Stimulated activated naive CD4-positive, alpha-beta T cell treated with Interleukin-2 at 50 U/mL for 16 hours (primary cell): ENCODE measurements around the gene CLDN14.

ENCODE experiments used
- DNase-seq: peaks from one replicate; lab custom pipeline; 2025; lab: John Stamatoyannopoulos, UW

CLDN14 gene

DNA sequence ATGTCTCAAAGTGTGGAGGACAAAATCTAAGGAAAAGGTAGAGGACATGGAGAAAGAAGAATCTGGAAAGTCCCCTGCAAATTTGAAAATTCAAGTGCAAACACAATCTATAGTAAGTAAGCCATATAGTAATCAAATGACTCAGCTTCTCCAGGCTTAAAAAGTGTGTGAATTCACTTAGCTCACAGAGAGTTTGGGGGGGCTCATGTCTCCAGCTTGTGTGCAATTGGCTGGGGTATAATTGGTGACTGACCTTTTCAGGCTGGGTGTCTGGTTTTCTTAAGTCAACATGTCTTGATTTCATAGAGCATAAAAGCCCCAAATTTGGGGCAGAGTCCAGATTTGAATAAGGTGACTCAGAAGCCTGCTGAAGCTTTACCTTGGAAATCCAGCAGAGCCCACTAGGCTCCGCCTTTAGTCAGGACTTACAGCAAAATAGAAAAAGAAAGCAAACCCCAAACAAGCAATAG lies 8.6 kb downstream of the CLDN14 start:
- no peak for DNase-seq

DNA sequence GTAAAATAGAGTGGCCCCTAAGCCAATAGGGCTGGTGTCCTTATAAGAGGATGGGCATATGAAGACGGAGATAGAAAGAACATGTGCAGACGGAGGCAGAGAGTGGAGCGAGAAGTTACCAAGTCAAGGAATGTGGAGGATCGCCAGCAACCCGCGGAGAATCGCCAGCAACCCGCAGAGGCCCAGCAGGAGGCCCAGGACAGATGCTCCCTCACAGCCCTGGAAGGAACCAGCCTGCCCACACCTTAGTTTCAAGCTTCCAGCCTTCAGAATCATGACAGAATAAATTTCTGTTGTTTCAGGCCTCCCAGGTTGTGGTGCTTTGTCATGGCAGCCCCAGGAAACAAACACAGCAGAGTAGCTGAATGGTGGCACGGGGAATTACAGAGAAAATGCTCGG lies 9.6 kb downstream of the CLDN14 start:
- no peak for DNase-seq

DNA sequence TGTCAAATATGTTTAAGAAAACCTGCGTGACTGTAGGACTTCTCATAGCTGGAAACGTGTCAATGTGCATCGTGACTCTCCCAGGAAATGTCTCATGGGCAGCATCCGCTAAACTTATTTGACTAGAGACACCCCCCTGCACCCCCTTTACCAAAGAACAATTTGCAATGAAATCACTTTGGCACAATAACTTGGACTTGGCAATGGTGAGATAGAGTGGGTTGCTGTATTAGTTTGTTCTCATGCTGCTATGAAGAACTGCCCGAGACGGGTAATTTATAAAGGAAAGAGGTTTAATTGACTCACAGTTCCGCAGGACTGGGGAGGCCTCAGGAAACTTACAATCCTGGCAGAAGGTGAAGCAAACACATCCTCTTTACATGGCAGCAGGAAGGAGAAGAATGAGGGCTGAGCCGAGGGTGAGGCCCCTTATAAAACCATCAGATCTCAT lies 13.8 kb downstream of the CLDN14 start:
- DNase-seq: no peak

DNA sequence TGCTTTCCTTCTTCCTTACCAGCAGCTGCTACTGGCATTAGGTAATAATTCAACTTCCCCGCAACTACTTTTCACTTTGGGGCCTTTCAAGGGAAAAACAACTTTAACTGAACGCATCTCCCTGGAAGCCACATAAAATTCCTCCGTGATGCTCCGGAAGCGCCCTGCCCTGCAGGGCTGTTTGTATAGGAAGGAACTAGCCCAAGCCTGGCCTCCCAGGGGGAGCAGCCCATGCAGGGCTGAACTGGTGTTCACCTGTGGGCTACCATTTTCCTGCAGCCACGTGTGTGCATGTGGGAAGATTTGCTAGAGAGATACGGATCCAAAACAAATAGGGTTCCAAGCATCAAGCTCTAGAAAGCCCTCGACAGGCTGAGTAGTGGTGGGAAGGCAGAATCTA lies 14.4 kb downstream of the CLDN14 start:
- DNase-seq: no peak

DNA sequence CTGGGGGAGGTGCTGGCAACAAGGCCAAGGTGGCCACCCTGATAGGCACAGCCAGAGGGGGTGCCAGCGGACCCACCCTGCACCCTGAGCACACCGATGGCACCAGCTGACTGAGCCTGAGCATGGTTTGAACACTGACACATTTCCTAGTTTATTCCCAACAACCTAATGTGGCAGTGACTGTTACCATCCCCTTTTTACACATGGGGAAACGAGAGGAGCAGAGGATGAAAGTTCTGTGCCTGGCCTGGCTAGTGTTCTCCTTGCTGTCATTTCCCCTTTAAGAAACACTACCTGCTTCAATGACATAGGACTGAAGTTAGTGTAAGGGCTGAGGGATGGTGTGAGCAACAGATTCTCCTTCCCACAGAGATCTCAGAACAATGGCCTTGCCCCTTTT lies 15.3 kb downstream of the CLDN14 start:
- no peak for DNase-seq

DNA sequence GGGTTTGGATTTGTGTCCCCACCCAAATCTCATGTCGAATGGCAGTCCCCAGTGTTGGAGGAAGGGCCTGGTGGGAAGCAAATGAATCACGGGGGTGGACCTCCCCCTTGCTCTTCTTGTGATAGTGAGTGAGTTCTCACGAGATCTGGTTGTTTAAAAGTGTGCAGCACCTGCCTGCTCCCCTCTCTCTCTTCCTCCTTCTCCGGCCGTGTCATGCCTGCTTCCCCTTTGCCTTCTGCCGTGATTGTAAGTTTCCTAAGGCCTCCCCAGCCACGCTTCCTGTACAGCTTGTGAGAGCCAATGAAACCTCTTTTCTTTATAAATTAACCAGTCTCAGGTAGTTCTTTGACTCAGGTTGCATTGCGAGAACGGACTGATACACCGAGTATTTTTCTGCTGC lies 15.9 kb downstream of the CLDN14 start:
- no peak for DNase-seq

DNA sequence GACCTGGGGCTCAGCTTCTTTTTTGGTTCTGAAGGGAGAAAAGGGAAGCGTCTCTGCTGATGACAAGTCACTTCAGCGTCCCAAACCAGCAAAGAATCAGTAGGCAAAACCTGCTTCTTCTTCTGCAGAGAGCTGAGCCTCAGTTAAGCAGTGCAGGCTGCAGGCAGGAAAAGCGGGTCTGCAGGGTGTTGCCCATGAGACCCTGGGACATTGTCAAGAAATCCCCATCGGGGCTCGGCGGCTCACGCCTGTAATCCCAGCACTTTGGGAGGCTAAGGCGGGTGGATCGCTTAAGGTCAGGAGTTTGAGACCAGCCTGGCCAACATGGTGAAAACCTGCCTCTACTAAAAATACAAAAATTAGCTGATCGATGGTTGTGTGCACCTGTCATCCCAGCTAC lies 16.7 kb downstream of the CLDN14 start:
- no peak for DNase-seq

DNA sequence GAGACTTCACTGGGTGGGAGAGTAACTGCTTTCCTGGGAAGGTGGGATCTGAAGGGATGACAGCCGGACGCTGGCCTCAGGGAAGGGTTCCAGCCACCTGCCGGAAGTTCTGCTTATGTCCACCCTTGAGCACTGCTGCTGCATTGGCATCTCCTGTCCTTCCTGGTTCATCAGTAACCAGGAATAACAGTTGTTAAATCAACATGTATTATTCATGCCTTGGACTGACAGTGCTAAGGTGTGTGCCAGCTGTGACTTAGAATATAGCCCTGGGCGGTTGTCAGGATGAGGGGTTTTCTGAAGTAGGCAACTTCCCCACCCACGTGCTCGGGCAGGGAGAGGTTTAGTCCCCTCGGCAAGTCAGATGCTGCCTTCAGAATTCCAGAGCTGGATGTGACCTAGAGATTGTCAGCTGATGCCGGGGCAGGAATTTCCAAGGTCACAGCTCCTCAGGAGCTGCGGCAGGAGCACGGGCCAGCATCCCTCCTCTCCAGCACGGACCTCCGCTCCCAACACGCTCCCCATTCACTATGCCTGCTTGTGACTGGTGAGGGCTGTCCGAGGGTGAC lies 17.9 kb downstream of the CLDN14 start:
- no peak for DNase-seq

DNA sequence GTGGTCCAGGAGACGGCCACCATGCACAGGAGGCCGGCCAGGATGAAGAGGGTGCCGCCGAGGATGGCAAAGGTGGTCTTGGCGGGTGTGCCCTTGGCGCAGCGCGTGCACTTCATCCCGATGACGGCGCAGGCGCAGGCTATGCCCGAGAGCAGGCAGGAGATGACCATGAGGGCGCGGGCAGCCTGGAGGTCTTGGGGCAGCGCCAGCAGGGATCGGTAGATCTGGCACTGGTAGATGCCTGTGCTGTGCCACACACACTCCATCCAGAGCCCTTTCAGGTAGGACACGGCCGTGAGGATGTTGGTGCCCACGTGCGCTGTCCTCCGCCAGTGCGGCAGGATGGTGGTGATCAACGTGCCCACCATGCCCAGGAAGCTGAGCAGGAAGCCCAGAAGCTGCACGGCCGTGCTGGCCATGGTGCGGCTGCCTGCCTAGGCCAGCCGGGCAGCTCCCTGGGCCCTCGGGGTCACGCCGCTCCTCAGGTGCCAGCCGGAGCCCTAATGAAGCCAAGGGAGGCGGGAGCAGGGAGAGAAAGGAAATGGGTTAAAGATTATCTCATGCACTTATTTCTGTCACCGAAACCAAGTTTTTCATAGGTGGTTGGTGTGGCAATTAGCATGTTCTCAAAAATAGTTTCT lies 18.5 kb downstream of the CLDN14 start:
- no peak for DNase-seq

DNA sequence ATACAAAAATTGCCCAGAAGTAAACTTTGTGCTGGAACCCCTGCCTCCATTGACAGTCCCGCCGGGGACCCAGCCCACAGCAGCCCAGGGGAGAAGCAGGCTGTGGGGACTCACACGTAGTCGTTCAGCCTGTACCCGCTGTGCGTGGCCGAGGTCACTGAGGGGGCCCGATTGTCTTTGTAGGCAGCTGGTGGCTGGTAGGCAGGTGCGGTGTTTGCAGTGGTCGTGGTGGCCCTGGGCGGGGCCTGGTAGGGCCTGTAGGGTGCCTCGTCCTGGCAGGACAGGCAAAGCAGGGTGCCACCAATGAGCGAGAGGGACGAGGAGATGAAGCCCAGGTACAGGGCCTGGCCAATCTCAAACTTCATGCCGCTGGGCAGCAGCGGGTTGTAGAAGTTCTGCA lies 19.1 kb downstream of the CLDN14 start:
- no peak for DNase-seq

DNA sequence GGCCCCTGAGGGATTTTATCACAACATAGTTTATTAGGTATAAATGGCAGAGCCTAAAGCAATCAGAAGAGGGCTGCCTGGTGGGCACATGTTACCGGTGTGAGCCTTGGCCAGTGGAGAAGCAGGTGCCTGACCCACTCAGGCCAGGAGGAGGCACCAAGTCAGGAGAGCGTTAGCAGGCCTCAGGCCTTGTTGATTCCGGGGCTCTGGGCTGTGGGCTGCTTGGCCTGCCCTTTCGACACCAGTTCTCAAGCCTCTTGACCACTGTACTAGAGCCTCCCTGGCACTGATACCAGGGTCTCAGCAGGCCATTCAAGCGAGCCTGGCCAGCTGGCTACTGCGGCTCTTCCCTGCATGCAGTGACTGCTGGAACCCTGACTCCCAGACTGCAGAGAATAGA lies 20.8 kb downstream of the CLDN14 start:
- DNase-seq: no peak

DNA sequence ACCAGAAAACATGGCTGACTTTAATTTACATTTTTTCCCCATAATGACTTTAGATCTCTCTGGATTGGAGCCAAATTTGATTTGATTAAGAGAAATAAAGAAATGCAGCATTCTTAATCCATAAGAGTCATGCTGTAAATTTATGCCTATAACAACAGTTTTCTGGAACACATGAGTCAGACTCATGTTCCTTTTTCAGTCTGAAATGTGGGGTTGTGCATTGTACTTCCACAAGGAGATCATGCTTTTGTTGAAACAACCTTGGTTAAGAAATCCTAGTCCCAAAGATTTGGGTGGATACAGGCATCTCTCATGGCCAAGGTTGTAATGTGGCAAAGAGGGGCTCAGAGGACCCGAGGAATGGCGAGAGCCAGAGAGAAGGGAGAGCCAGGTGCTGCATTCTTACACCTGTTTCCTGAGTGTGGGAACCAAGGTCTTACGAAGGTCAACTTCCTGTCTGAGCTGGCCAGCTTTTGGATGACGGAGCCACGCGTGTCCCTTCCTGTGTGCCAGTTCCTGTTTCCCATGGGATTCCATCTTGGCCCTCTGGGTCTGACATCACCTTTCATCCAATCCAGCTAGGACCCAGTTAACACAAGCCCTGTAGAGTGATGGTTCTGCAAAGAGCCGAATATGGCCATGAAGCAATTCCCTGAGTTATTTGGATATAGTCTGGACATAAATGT lies 23.1 kb downstream of the CLDN14 start:
- DNase-seq: no peak

DNA sequence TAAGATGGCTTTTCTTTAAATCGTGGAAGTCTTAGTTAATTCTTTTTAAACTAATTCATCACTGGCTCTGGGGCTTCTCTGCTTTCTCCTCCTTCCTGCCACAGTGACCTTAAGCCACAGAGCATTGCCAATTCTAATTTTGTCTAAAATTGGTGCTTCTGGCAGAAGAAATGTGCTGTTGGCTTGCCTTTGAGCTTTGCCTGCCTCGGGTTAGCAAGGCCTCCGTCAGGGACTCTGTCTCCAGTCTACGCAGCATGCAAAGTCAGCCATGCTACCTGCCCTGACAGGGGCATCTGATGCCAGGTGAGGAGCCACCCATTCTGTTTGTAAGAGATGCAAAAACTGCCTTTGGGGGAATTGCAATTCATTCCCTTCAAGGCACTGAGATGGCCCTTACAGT lies 25.2 kb downstream of the CLDN14 start:
- DNase-seq: no peak

DNA sequence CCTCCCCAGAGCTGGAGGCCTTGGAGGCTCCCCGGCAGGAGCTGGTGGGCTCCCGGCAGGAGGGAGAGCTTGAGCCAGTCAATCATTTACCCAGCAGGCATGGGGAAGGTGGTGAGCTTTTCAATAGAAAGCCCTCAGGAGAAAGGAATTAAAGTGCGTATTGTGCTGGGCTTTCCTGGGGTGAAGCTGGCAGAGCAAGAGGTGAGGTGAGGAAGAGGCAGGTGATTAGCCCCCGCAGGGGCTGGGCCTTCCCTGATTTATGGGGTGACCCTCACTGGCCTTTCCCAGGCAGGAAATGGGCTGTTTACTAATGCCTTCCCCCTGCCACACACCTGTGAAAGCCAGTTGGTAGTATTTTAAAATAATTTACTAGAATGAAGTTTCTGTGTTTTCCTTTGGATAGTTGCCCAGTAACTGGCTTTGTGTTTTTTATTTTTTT lies 25.8 kb downstream of the CLDN14 start:
- DNase-seq: no peak

DNA sequence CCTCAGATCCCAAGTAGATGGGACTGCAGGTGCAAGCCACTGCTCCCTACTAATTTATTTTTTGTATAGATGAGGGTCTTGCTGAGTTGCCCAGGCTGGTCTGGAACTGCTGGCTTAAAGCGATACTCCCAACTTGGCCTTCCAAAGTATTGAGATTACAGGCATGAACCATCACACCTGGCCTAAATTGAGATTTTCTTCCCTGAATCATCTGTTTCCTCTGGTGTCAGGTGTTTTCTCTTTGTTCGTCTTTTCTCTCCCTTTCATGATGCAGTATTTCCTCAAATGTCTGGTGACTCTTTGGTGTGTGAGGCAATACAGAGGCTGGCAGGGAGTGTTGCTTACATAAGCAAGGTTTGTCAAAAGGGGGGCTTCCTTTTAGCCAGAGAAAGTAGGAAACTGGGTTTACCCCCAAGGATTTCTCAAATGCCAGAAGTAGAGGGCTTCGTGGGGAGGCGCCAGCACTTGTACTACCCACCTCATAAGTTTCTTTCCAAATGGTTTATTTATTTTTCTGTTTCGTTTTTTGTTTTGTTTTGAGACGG lies 27.6 kb downstream of the CLDN14 start:
- DNase-seq: no peak

DNA sequence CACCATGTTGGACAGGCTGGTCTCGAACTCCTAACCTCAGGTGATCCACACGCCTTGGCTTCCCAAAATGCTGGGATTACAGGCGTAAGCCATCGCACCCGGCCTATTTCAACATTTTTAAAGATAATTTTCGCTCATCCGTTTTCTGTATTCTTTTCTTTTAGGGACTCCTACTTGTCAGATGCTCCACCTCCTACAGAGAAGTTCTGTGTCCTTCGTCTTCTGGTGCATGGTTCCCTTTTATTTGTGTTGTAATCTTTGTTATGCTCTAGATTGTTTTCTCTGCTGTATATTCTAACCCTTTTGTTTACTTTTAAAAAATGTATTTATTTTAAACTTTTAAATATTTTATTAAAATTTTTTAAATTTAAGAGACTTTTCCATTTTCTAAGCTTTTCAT lies 28.4 kb downstream of the CLDN14 start:
- DNase-seq: no peak

DNA sequence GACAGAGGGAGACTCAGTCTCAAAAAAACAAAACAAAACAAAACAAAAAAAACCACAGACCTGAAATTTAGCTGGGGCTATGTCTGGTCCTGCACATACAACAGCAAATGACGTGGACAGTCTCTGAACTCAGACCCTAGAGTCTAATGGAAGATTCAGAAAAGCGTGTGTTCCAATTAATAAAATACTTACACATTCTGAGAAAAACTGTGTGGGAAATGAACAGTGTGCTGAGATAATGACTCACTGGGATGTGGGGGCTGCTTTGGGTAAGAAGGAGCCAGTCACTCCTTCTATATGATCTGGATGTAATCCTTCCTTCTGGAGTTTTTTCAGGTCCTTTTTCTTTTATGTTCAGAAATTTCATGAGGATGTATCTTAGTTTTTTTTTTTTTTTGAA lies 29.4 kb downstream of the CLDN14 start:
- no peak for DNase-seq

DNA sequence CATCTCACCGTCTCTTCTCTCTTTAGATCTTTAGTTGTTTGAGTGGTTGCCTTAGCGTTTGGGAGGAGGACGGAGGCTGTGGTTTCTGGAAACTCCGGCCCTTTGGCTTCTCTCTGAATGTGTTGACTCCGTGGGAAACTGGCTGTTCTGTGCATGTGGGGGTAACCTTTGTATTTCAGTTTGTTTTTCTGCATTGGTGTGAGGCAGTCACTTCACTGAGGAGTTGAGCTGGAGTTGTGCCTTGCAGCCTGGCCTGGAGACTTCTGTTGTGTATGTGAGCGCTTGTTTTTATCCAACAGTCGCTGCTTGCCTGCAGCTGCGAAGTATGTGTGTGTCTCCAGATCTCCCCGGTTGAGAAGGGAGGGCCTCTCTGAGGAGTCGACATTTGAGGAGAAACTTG lies 33.6 kb downstream of the CLDN14 start:
- DNase-seq: no peak

DNA sequence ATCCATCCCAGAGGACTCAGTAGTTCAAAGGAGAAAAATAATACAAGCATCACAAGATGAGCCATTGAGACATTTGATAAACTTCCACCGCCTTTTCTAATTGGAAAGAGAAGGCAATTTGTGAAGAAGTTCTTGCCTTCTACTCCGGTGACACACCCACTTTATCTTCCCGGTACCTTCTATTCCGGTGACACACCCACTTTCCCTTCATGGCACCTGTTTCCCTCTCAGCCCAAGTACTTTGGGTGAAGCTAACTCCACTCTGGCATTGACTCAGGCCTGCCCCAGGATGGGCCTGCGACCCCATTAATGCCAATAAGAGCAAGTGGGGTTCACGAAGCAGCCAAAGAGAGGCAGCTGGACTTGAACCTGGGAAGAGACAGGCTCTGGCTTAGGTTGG lies 38.2 kb downstream of the CLDN14 start:
- no peak for DNase-seq

DNA sequence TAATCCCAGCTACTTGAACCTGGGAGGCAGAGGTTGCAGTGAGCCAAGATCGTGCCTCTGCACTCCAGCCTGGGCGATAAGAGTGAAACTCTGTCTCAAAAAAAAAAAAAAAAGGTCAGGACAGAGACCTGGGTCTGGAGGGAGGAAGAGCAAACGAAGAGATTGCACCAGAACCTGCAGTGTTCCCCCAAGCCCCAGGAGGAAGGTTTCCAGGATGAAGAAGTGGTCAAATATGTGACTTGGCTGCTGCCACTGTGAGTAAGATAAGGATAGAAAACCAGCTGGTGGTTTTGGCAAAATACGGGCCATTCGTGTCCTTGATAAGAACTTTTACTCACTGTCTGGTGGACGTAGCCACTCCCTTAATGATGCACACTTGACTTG lies 42.2 kb downstream of the CLDN14 start:
- DNase-seq: no peak

DNA sequence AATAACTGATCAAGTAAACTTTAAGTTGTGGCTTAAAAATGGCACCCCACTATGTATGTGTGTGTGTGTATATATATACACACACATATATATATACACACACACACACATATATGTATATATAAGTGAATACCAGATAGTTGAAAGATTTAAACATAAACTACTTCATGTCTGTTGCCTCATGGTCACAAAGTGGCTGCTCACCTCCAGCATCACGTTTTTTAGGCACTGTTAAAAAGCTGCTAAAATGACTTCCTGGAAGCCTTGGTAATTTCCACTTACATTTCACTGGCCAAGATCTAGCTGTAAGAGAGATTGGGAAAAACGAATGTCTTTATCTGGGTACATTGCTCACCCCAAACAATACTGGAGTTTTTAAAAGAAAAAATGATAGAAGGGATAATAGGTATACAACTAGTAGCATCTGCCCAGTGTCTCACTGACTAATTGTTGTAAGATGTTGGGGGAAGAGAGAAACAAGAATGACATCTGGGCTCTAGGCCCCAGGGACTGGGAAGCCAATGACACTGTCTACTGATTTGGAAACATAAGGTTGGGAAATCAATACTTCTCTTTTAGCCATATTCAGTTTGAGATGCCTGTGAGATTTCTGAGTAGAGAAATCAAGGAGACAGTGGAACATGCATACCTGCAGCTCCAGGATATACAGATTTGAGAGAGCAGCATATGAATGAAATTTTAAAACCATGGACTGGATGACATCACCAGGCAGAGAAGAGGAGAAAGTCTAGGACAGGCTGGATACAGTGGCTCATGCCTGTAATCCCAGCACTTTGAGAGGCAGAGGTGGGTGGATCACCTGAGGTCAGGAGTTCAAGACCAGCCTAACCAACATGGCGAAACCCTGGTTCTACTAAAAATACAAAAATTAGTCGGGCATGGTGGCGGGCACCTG lies 42.8 kb downstream of the CLDN14 start:
- DNase-seq: no peak

DNA sequence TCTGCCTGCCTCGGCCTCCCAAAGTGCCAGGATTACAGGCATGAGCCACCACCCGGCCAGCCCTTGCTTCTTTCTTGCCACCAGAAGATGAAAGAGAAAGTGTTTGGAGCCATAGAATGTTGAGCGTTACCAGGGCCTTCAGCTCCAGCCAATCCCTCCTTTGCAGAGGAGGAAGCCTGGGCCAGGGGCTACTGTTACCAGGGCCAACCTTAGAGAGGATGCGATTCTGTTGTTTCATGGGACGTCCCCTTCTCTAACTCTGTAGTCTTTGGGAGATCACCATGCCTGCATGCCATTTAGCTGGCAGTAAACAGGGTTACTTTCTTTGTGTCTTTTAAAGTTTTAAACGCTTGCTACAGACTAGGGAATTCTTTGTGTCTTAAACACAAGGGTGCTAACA lies 45.8 kb downstream of the CLDN14 start:
- DNase-seq: no peak
